Heart left ventricle (tissue), 16 donors: ENCODE data around the gene FOXE1. TPM values are rescaled to one million over a fixed set of nuclear protein-coding genes. Genes with fewer than 3 reads are reported as not detected.

ENCODE experiments used
- ATAC-seq, 4 donors: fragments of 200-7000 bp; cut with Tn5 transposase; one replicate each; pipeline ENCODE4 v1.9.1; 2020 to 2022; ENCODE audit warnings: moderate library complexity in 4 of 4, mild to moderate bottlenecking in 3 of 4, moderate number of reproducible peaks in 1 of 4
- DNase-seq, 5 donors: peaks; one replicate each; pipeline ENCODE4 v3.0.0-alpha.2; 2020
- H3K27ac ChIP-seq, 12 donors: fragments of 200-600 bp; sonication (generic) in 4 of 12; one replicate each; pipeline versions ENCODE4 v1.5.0 to v1.8.0; 2016 to 2022; ENCODE audit warnings: mild to moderate bottlenecking in 2 of 12
- H3K27me3 ChIP-seq, 9 donors: fragments of 200-600 bp; sonication (generic) in 2 of 9; one replicate each; pipeline versions ENCODE4 v1.5.1 to v1.8.0; 2016 to 2022; ENCODE audit warnings: mild to moderate bottlenecking in 3 of 9
- H3K36me3 ChIP-seq, 9 donors: fragments of 200-600 bp; sonication (generic) in 2 of 9; one replicate each; pipeline versions ENCODE4 v1.5.0 to v1.8.0; 2018 to 2022; ENCODE audit warnings: mild to moderate bottlenecking in 2 of 9
- H3K4me1 ChIP-seq, 12 donors: fragments of 200-600 bp; sonication (generic) in 4 of 12; one replicate each; pipeline versions ENCODE4 v1.5.0 to v1.8.0; 2016 to 2022; ENCODE audit warnings: mild to moderate bottlenecking in 3 of 12
- H3K4me3 ChIP-seq, 12 donors: fragments of 200-600 bp; sonication (generic) in 4 of 12; one replicate each; pipeline versions ENCODE4 v1.5.0 to v1.8.0; 2017 to 2022; ENCODE audit warnings: mild to moderate bottlenecking in 9 of 12, moderate library complexity in 4 of 12
- H3K9me3 ChIP-seq, 12 donors: fragments of 200-600 bp; sonication (generic) in 4 of 12; one replicate each; pipeline versions ENCODE4 v1.5.0 to v1.8.0; 2016 to 2022; ENCODE audit warnings: mild to moderate bottlenecking in 1 of 12
- POLR2A ChIP-seq, 2 donors: fragments of 450-650 bp; IDR thresholded peaks; one replicate each; pipeline ENCODE4 v1.6.1; 2017; ENCODE audit warnings: antibody characterized with exemption in 2 of 2, mild to moderate bottlenecking in 2 of 2, moderate library complexity in 2 of 2
- WGBS, 4 donors: extraction: QIAGEN DNeasy Blood & Tissue Kit in 2 of 4; methylation state at CpG; one replicate each; pipeline versions ENCODE4 v1.1.5 to v1.1.7; 2013 to 2018; 5-methylcytosine and 5-hydroxymethylcytosine counted together
- intact Hi-C, 10 donors: fragments of 100-400 bp; cut with DNase I; formaldehyde crosslinking; loops; one replicate each; pipeline versions ENCODE4 v1.11.1 to v1.14.2; 2022
- polyA plus RNA-seq, 2 donors: library from polyadenylated mRNA; stranded (reverse); fragments of 200-250 nt; gene quantifications; one replicate each; pipeline ENCODE4 v1.2.3, GENCODE V29; 2013
- total RNA-seq, 9 donors: library from RNA; depleted of rRNA in 2 of 9; stranded (reverse); fragments of >200 nt in 2 of 9; fragmentation: NEBNext Ultra II Directional in 3 of 9; extraction: Animal tissue kit (Norgen Biotek cat#: 25700) in 3 of 9; gene quantifications; one replicate each; pipeline versions ENCODE4 v1.1.0 to v1.2.4, GENCODE V29; 2016 to 2023
- TF ChIP-seq, protein P1 (sequence below), 12 donors: fragments of 200-600 bp; sonication (generic) in 4 of 12; IDR thresholded peaks; one replicate each; pipeline versions ENCODE4 v1.5.0 to v1.8.0; 2018 to 2022; ENCODE audit warnings: antibody characterized with exemption in 12 of 12, mild to moderate bottlenecking in 5 of 12
- donor health status: ischemic (EF 13 %, LVEDD 7.1; RV severe dilation, severe dysfunction).
- donor health status: healthy with polysubstance abuse.
- donor health status: DM: no; HTN: yes; CAD: no.
- donor health status: DM: no; HTN: no; CAD: no.
- donor health status: ischemic (EF 25% LVEDD 6.9; RV normal size, moderate dysfunction).
- donor health status: ischemic (EF 25% LVEDD 5.7; RV mildly dilated, moderate dysfunction).
- donor health status: healthy.
- donor health status: DM: yes; HTN: yes; CAD: no.
- donor health status: ischemic (EF 35%, LVEDD 5.7; RV mildly dilated, moderate dysfunction).
- donor health status: nonischemic (EF 11% LVEDD 7.7; RV severe dilation, severe dysfunction).
- donor health status: DM: yes; HTN: yes; CAD: no.
- donor health status: PGD.
- donor health status: ischemic (EF 29% LVEDD 5.4; RV normal size, mild dysfunction).
- donor health status: nonischemic (EF 23%, LVEDD 6.1; RV moderate dilation, normal function).

The FOXE1 gene
- total and polyA plus RNA-seq, 11 donors: not detected

- Histone ChIP-seq H3K27ac (no peak overlapping the region), H3K4me1 (peaks cover 0 to 35% (median 6%) of the 10 kb centered on the region in 12 donors), H3K36me3 (peaks cover 0 to 42% (median 16%) of the 10 kb centered on the region in 9 donors), H3K9me3 (no peaks in the 10 kb centered on the region), H3K4me3 (no peak overlapping the region), H3K27me3 (no peaks in the 10 kb centered on the region)
- ATAC-seq (no peak), DNase-seq (no peak)
- intact Hi-C loops: loop anchor here in 3 of 10 donors (5.0 to 10.0 kb wide), 2 partner anchors 191 to 438 kb away; no protein-coding TSS in a partner anchor
- TF ChIP-seq, protein P1, sequence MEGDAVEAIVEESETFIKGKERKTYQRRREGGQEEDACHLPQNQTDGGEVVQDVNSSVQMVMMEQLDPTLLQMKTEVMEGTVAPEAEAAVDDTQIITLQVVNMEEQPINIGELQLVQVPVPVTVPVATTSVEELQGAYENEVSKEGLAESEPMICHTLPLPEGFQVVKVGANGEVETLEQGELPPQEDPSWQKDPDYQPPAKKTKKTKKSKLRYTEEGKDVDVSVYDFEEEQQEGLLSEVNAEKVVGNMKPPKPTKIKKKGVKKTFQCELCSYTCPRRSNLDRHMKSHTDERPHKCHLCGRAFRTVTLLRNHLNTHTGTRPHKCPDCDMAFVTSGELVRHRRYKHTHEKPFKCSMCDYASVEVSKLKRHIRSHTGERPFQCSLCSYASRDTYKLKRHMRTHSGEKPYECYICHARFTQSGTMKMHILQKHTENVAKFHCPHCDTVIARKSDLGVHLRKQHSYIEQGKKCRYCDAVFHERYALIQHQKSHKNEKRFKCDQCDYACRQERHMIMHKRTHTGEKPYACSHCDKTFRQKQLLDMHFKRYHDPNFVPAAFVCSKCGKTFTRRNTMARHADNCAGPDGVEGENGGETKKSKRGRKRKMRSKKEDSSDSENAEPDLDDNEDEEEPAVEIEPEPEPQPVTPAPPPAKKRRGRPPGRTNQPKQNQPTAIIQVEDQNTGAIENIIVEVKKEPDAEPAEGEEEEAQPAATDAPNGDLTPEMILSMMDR (IDR thresholded peaks at IDR 0.05): no peak
- no peak for TF ChIP-seq POLR2A (IDR thresholded peaks at IDR 0.05)
- WGBS, 4 donors: 85 to 96% (median 92%) methylated on average over 1 of the region's 1 CpG
Observed at GRCh38 chr9:97903177-97903576, 50.2 kb downstream of the FOXE1 start.

DNA sequence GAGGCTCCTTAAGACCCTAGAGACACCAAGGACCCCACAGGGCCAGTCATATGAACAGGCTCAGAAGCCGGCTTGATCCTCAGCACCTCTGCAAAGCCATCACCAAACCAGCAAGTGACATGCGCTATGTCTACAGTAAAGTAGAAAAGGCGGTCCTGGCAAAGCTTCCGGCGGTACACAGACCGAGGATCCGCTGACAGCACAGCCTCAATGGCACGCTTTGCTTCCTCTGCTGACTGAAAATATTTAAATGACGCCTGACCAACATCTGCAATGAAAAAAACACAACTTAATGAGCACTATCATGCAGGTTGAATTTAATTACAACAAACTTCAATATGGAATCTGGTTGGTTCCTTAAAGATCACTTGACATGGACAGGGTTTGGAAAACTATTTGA, 51.7 kb downstream of the FOXE1 start:
- Histone ChIP-seq H3K27me3 (no peaks in the 10 kb centered on the region), H3K4me3 (no peak overlapping the region), H3K36me3 (peaks cover 0 to 58% (median 30%) of the 10 kb centered on the region in 9 donors), H3K27ac (peak overlapping the region in 1 of 12 donors; percentile 90), H3K4me1 (peaks cover 0 to 43% (median 6%) of the 10 kb centered on the region in 12 donors), H3K9me3 (no peaks in the 10 kb centered on the region)
- 94 to 96% (median 95%) methylated on average over 9 of the region's 9 CpGs for WGBS, 4 donors
- ATAC-seq (no peak), DNase-seq (no peak)
- no peak for TF ChIP-seq POLR2A (IDR thresholded peaks at IDR 0.05)
- TF ChIP-seq, protein P1 (IDR thresholded peaks at IDR 0.05): no peak
- intact Hi-C loops: loop anchor here in 4 of 10 donors (5.0 to 10.0 kb wide), 3 partner anchors 192 to 440 kb away; no protein-coding TSS in a partner anchor

DNA sequence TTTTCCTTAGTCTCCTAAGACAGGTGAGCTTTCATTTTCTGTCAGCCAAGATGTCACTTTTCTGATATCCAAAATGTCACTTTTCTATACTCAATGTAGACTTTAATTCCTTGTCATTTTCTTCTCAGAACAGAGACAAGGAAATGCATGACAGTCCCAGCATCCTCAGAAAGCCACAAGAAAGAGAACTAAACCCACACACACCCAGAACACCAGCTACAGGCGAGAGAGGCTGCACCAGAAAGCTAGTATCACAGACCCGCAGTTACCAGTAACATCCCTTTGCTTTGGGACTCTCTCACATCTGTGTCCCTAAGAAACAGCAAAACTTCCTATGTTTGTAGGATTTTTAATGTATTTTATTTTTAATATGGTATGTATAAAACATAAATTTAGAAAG, 52.2 kb downstream of the FOXE1 start:
- H3K4me1 ChIP-seq: peaks cover 0 to 43% (median 6%) of the 10 kb centered on the region in 12 donors
- 90 to 93% (median 93%) methylated on average over 2 of the region's 2 CpGs for WGBS, 4 donors
- no peaks in the 10 kb centered on the region for H3K27me3 ChIP-seq
- H3K4me3 ChIP-seq: no peak overlapping the region
- DNase-seq (no peak), ATAC-seq (no peak)
- peaks cover 0 to 63% (median 32%) of the 10 kb centered on the region in 9 donors for H3K36me3 ChIP-seq
- TF ChIP-seq, protein P1 (IDR thresholded peaks at IDR 0.05): no peak
- no peak for TF ChIP-seq POLR2A (IDR thresholded peaks at IDR 0.05)
- H3K27ac ChIP-seq: peak overlapping the region in 1 of 12 donors; percentile 90
- no peaks in the 10 kb centered on the region for H3K9me3 ChIP-seq
- intact Hi-C loops: loop anchor here in 3 of 10 donors (5.0 to 10.0 kb wide), 2 partner anchors 438 to 440 kb away; no protein-coding TSS in a partner anchor

Other genes starting within 250 kb of the FOXE1 start
- gene TSTD2, start 219.9 kb upstream of the FOXE1 start, total RNA-seq: 10 to 100 TPM; 16.5 to 32.9 (median 22.4) TPM
- 10 to 100 TPM; 10.5 to 14.6 TPM for gene TSTD2, start 219.9 kb upstream of the FOXE1 start, polyA plus RNA-seq
- gene NCBP1, start 219.4 kb upstream of the FOXE1 start, total RNA-seq: 10 to 100 TPM; 13.9 to 22.4 (median 19.7) TPM
- 10 to 100 TPM in 1 of 2 donors, 1 to 10 TPM in 1; 6.9 to 17.2 TPM for gene NCBP1, start 219.4 kb upstream of the FOXE1 start, polyA plus RNA-seq
- gene XPA, start 155.9 kb upstream of the FOXE1 start, total RNA-seq: 10 to 100 TPM in 2 of 9 donors, 1 to 10 TPM in 7; 4.0 to 12.1 (median 9.4) TPM
- gene XPA, start 155.9 kb upstream of the FOXE1 start, polyA plus RNA-seq: 1 to 10 TPM; 5.6 to 8.3 TPM
- gene TRMO, start 69.3 kb downstream of the FOXE1 start, total RNA-seq: 10 to 100 TPM in 3 of 9 donors, 1 to 10 TPM in 6; 5.2 to 23.3 (median 8.0) TPM
- gene TRMO, start 69.3 kb downstream of the FOXE1 start, polyA plus RNA-seq: 1 to 10 TPM; 2.8 to 8.1 TPM
- under 1 TPM in 2 of 9 donors, not detected in 7; 0.23 to 0.40 TPM for gene HEMGN, start 84.9 kb downstream of the FOXE1 start, total RNA-seq
- gene HEMGN, start 84.9 kb downstream of the FOXE1 start, polyA plus RNA-seq: not detected
- 10 to 100 TPM; 16.3 to 78.3 (median 45.7) TPM for gene ANP32B, start 130.1 kb downstream of the FOXE1 start, total RNA-seq
- gene ANP32B, start 130.1 kb downstream of the FOXE1 start, polyA plus RNA-seq: 10 to 100 TPM; 58.6 to 66.1 TPM
- gene NANS, start 203.5 kb downstream of the FOXE1 start, total RNA-seq: 10 to 100 TPM; 24.3 to 59.0 (median 33.7) TPM
- 100 to 1,000 TPM in 1 of 2 donors, 10 to 100 TPM in 1; 45.3 to 144 TPM for gene NANS, start 203.5 kb downstream of the FOXE1 start, polyA plus RNA-seq